Measurements from ENCODE around the gene S1PR3. TPM values are rescaled to one million over a fixed set of nuclear protein-coding genes. Genes with fewer than 3 reads are reported as not detected.

The S1PR3 gene
- total RNA-seq, 1 donor from 2014 or later, result 11.8 TPM

DNA sequence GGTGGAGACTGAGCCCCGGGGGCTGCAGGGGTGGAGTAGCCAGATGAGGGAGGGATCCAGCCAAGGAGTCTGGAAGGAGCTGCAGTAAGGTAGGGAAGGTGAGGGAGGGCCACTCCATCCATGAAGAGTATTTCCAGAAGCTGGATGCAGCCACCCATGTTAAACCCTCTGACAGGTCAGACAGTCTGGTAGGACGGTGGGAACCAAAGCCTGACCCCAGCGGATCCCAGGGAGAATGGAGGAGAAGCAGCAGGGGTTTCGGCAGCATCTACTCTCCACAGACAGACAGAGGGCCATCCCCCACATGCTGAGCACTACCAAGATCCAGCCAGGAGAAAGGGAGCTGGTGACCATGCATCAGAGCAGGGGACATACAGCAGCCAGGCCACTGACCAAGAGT is 22.5 kb upstream of the S1PR3 start:
- no peak for DNase-seq (ENCODE audit: low spot score)

DNA sequence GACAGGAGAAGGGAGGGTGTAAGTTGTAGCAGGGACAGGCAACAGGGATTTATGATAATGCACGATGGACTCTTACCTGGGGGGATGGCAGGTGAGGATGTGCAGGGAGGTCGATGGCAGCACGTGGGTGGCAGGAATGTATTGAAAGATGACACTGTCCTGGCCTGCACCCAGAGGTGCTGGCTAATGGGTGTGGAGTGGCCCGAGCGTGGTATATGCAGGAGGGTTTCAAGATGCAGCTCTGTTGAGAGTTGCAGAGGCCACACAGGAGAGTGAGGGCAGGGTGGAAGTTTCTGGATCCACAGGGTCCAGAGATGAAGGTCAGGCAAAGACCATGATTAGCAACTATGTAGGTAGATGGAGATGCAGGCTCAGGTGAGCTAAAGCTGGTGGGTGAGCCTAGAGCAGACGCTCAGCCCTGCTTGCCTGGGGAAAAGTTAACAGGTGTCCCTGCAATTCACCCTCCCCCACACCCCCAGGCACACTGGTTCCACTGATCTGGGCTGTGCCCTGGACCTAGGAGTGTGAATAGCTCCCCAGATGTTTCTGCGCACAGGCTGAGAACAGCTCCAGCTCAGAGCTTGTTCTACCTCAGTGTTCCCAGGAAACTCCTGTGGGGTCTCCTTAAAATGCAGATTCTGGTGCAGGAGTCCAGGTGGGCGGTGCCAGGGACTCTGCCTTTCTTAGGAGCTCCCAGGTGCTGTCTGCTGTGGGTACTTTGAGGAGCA is 21.5 kb upstream of the S1PR3 start:
- no peak for DNase-seq (ENCODE audit: low spot score)

DNA sequence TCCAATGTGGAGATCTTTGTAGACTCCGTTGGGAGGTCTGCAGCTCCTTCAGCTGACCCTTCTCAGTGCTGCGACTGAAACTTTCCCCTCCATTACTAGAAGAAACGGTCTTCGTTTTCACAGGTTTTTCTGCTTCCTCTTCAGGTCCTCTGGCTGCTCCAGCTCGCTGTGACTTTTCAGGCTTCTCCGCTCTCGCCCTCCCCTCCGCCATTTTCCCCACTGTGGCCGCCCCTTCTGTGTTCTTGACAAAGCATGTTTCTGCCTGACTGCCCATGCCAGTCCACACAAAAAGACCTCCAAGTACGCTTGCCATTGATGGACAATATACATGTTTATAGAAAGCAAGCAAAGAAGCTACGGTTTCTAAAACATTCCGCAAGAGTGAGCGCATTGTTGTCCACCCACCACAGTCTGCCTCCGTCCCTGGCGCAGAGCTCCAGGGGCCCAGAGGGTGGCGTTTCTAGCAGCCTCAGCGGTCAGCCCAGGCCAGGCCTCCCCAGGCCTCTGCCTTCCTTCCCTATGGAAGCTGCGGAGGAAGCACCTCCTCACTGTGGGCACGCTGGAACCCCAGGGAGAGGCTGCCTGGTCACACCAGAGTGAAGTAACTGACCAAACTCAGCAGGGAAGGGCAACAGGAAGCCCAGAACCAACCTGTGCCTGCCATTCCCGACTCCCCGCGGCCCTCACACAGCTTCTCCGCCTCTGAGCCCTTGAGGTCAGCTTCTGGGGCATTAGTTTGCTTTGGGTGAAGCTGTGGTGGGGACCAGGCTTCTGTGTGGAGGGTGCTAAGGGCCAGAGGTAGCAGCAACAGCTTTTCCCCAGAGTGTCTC is 19.9 kb upstream of the S1PR3 start:
- no peak for DNase-seq (ENCODE audit: low spot score)

DNA sequence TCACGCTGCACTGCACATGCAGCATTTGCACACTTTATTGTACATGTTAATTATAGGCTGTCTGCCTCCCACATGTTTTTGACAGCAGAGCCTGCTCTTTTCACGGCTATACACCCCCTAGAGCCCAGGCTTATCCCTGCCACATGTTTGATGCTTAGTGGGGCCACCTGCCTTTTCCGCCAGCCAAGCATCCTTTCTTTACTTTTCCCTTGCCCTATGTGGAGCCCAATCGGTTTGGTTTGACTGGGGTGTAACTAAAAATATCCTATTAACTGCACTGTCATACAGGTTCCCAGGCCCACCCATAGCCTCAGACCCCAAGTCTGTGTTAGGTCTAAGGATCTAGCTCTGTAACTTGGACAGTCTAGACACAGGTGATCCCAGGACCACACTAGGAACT is 18.9 kb upstream of the S1PR3 start:
- no peak for DNase-seq (ENCODE audit: low spot score)

DNA sequence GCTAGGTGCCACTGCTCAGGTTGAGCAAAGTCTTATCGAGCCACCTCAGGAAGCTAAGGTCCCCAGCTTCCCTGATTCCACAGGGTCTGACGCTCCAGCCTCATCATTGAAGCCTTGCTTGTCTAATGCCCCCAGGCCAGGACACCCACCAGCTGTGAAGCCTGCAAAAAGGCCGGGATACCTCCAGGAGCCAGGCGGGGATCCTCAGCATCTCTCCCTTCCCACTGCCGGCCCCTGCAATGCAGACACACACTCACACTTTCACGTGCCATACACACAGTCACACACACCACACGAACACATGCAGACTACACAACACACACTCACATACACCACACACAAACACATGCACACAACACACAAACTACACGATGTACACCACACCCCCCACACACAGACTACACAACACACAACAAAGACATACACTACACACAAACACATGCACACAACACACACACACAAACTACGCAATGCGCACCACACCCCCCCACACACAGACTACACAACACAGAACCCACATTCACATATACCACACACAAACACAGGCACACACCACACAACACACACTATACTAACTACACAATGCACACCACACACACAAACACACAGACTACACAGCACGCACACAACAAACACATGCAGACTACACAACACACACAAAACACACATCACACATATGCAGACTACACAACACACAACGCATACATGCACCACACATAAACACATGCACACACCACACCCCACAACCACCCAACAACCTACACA is 17.8 kb upstream of the S1PR3 start:
- DNase-seq (ENCODE audit: low spot score), result no peak

DNA sequence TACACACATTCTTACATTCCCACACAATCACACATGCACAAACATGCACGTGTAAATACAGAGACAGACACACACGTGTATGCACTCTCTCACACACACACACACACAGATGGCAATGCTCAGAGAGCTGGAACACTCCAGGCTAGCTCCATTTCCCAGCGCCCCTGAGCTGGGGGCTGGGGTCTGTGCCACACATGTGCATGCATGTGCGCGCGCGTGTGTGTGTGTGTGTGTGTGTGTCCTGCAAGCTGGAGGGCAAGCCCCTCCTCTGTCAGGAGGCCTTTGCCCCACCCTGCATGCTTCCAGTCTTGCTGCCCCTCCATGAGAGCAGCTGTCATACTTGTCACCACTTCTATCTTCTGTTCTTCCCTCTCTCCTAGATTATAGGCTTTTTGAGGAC is 16.6 kb upstream of the S1PR3 start:
- DNase-seq (ENCODE audit: low spot score), result no peak

DNA sequence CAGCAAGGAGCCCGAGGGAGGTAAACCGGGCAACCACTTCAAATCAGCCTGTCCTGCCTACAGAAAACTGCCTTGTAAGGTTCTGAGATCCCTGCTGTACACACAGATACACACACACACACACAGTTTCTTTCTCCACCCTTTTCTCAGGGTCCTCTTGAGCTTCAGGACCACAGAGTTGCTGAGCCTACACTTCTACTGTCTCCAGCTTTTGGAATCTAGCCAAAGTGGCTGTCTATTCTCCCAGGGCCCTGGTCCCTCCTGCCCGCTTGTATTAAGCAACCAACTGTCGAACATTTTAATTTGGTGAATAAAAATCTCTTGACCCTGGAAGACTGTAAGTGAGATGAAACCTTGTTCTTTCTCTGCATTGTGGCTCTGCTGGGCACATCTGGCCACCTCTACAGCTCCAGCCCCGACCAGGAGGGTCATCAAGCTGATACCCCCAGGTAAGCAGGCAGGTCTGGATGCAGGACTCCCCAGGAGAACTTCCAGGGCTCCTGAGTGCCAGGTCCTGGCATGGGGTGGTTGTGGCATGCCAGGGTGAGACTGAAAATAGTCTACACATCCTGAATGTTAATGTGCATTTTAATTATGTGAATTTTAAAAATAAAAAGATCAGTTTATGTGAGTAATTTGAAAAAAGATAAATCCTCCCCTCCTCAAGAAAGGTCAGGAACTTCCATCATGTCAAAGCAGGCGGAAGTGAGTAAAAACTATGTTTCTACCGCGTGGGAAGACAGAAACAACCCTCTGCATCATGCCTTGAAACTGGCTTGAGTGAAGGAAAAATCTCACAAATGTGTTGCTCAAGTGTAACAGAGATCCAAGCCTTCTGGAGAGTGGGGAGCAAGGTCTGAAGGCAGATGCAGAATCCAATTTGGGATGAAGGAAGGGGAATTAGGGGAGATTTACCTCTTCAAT is 15.0 kb upstream of the S1PR3 start:
- peak; percentile 15 for DNase-seq (ENCODE audit: low spot score)

DNA sequence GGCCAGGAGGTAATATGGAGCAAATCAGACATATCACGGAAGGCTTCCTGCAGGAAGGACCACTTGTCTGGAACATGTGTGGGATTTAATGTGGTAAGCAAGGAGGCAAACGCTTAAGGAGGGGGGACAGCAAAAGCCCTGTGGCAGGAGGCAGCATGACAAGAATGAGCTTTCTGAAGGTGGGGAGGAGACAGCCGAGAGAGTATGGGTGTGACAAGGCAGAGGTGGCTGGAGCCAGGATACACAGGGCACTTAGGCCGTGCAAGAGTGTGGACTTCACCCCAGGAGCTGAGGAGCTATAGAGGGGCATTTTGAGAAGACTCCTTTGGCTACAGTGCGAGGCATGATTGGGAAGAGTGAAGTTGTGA is 14.4 kb upstream of the S1PR3 start:
- no peak for DNase-seq (ENCODE audit: low spot score)

DNA sequence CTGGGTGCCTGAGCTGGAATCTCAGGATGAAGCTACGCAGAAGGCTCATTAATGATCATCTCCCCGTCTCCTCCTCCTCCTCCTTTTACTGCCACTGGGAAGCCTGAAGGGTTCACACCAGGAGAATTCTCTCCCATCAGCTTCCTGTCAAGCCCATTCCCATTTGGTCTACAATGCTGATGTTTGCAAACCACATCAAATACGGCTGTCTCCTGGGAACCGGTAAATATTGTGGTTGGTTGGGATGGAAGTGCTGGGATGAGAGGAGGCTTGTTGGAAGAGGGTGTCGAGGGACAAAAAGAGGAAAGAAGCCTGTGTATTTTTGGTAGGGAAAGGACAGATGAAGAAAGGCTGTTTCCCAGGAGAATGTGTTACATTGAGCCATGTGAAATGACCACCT is 13.2 kb upstream of the S1PR3 start:
- DNase-seq (ENCODE audit: low spot score), result no peak

DNA sequence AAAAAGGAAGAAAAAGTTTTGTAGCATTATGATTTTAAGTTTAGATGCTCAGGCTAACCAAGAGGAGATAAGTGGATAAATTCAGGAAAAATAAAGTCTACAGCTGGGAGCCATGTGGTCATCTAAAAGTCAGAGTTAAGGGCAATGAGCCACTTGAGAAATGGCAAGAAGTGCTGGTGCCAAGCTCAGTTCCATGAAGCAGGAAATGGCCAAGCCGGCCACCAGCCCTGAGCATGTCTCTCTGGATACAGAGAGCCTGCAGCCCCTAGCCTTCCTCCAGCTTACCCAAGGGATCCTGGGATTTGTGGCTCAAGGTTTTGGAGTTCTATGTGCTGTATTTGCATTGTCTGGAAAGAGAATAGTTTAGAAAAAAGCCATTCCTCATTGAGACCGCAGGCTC is 12.2 kb upstream of the S1PR3 start:
- DNase-seq (ENCODE audit: low spot score), result no peak

DNA sequence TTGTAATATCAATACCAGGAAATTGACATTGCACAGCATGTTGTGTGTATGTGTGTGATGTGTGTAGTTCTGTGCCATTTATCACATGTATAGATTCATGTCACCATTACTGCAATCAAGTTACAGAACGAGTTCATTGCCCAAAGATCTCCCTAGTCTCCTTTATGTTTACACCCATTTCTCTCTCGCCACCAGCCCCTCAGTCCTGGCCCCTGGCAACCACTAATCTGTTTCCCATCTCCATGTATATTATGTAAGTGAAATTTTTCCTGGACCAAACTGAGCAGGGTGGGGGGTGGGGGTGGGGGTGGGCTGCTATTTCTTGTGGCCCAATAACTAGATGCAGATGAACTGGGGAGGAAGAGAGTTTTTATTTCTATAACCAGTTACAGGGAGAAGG is 11.5 kb upstream of the S1PR3 start:
- no peak for DNase-seq (ENCODE audit: low spot score)

DNA sequence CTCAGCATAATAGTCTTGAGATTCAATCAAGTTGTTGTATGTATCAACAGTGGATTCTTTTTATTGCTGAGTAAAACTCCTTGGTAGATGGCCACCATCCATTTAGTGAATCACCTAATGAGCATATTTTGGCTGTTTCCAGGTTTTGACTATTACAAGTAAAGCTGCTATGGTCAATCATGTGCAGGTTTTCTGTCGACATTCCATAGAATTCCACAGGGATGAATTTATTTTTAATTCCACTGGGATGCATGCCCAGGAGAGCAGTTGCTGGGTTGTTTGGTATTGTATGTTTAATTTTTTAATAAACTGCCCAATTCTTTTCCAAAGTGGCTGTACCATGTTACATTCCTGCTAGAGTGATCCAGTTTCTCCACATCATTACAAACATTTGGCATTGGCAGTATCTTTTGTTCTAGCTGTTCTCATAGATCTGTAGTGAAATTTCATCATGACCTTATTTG is 10.5 kb upstream of the S1PR3 start:
- no peak for DNase-seq (ENCODE audit: low spot score)

DNA sequence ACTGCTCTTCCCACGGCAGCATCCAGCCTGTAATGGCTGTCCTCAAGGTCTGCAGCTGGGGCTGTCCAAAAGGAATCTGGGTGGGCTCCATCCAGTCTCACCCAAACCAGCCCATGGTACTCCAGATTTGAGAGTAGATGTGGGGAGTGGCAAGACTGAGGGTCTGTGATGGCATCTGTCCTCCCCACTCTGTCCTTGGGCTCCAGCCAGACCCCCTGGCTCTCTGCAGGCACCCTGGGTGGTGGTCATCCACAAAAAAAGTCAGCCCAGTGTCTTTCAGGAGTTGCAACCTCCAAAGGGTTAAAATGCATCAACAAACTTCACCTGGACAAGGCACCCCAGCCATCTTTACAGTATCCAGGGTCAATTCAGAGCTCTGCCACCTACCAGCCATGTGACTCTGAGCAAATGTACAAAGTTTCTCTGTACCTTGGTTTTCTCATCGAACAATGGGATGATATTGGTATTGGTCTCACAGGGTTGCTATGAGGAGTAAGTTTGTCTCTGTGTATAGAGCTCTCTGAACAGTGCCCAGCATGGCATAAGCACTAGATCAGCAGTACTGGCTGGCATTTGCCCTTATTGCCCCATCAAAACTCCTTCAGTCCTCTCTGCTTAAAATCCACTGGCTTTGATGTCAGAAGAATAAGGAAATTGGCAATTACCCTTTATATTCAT is 7.3 kb upstream of the S1PR3 start:
- no peak for DNase-seq (ENCODE audit: low spot score)

DNA sequence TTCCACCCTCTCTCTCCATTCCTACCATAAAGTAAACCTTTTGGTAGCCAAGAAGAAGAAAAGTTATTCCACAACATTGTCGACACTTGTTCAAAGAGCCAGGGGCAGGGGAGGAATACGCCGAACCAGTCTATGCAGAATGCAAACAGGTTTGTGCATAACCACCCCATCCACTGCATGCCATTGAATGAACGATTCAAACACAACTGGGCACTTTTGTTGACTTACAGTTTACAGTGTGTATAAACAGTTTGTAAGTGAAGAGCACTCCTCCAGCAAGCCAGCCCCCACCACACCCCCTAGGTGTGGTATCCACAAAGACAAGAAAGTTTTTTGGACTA is 6.8 kb upstream of the S1PR3 start:
- no peak for DNase-seq (ENCODE audit: low spot score)

DNA sequence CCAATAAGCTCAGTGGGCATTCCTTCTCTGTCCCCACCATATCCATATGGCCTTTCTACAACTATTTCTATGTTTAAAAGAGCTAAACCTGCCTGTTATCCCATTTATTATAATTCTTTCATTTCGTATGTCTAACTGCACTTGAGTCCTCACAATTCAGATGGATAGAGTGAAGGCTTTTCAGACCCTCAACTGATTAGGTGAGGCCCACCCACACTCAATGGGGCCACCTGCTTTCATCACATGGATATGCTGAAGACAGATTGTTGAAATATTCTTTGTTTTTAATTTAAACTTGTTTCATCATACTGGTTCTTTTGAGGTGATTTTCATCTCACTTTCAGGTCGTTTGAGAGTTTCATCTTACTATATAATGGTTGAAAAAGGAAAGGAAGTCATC is 5.7 kb upstream of the S1PR3 start:
- no peak for DNase-seq (ENCODE audit: low spot score)

DNA sequence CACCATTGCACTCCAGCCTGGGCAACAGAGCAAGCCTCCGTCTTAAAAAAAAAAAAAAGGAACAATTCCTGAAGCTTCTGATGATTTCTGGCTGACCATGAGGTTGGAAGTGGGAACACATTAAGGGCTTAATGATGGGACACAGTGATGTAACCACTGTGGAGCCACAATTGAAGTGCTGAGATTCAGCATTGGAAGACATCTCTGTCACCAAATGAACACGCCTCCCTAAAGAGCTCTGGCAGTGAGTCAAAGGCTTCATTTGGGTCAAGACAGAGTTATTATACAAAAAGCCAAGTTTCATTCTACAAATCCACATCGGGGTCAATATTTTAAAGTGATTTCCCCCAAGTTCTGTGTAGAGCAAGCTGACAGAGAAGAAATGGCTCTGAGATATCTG is 4.5 kb upstream of the S1PR3 start:
- DNase-seq (ENCODE audit: low spot score), result no peak

DNA sequence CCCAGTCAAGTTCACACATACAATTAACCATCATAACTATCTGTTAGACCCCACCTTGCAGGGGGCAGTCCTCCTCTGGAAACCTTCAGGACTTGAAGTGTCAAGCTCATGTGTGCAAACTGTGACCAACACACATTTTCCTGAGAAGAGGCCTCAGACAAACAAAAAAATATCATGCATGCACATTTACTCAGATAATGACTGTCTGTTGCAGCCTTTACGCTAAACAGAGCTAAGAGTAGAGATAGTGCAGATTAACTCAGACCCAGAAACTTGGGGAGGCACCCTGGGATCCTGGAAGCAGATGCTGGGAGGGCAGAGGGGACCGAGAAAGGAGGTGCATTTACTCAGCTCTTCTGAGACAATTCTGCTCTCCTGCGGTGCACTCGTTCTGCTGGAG is 3.6 kb upstream of the S1PR3 start:
- peak; percentile 61 for DNase-seq (ENCODE audit: low spot score)

DNA sequence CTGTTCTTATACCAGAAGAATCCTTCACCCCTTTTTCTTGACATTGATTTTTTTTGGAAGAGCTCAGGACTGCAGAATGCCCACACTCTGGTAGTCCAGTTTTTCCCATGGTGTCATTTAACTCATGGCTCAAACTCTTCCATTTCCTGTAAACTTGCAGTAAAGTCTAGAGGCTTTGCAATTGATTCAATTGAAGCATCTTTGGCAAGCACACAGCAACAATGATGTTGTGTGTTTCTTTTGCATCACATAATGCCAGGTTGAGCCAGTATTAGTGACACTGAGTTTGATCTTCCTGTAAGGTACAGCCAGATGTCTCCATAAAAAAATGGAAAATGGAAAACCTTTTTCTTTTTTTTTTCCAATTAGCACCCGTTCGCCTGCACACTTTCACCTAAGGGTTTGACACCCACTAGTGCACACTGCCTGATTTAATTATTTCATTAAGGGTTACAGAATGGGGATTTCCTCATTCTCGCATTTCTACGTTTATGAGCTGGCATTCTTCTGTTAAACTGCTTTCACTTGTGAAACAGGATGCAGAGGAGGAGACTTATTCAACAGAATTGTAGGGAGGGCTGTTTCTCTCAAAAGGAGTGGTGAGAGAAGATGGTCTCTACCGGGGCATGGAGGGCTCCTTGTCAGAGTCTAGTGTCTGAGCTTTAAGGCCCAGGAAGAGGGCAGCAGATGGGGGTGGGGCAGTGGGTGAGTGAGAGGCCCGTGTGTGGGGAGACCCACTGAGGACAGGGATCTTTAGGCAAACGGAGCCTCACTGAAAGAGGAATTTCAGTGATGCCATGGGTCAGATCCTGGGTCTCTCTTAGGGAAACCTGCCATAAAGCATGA is 2.2 kb upstream of the S1PR3 start:
- peak; percentile 44 for DNase-seq (ENCODE audit: low spot score)

DNA sequence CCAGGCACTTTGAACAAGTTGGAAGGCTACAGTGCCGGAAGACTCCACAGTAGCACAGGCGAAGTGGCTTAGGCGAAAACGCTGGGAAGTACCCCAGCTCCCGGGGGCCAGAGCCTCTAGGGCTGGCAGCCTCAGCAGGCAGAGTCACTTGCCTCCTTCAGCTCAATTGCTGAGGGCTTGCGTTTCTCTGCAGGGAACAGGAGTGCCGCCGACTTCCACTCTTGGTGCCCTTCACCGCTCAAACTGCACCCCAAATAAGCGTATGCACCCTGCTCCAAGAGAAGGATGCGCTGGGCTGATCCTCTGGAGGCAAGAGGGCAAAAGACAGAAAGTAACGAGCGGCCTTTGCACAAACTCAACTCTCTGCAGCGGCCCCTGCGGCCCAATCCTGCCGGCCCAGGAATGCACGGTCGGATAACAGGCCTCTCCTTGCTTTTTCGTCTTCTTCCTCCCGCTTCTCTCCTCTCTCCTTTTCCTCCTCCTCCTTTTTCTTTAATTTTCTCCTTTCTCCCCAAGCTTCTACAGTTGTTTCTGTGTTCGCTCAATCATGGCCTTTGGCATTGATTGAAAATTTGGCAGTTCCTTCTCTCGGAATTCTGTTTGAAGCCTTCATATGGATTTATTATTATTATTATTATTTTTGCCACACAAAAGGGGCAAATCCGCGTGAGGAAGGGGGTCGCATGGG is 1.1 kb upstream of the S1PR3 start:
- DNase-seq (ENCODE audit: low spot score), result peak; percentile 45

DNA sequence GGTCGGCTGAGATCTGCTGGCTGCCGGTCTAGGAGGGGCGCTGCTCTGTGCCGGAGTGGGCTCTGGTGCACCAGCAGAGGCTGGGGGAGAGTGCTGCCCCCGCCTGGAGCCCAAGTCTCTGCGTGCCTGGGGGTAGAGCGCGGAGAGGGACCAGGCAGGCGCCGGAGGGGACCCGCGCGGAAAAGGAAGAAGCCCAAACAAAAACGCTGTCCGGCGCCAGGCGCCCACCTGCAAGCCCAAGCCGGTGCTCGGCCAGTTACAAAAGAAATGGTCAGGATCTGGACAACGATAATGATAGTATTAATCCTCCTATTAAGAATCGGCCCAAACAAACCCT is 571 bp upstream of the S1PR3 start:
- DNase-seq (ENCODE audit: low spot score), result no peak
